Activated naive CD4-positive, alpha-beta T cell (primary cell): ENCODE data around the gene CHKB.
A peak's percentile ranks its signal among the peaks of the same experiment; 100 is the strongest.

ENCODE experiments used
- DNase-seq, 4 experiments: peaks; one replicate each; lab custom pipeline; 2025; lab: John Stamatoyannopoulos, UW

Gene CHKB

DNA sequence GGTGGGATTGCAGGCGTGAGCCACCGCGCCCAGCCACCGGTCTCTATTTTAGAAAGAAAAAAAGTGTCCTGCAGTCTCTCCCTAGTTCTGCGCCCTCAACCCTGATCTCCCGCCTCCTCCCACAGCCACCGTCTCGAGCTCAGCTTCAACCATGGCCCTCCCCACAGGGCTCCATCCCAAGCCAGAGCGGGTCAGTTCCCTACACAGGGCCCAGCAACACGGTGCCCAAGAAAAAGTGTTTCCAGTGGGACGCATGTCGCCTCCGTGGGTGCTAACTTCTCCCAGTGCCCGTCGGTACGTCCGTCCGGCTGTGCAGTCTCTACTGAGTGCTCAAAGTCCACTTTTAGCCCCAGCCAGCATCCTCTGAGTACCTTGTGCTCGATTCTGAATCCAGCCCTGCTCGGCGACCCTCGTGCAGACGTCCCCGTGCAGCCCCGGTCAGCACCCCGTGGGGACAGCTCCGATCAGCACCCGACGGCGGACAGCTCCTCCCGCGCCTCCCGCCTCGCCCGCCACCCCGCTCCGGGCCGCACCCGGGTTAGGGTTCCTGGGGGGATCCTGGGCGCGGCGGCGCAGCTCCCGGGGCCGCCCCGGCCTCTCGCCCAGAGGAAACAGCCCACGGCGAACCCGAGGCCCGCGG lies 17.3 kb upstream of the CHKB start:
- DNase-seq = peak in 3 of 4 experiments; percentile 13 to 63 (median 44)

GRCh38 chr22:50597097-50597496 lies 14.4 kb upstream of the CHKB start:
- DNase-seq = no peak

GRCh38 chr22:50595189-50595588 lies 12.5 kb upstream of the CHKB start:
- DNase-seq = no peak

DNA sequence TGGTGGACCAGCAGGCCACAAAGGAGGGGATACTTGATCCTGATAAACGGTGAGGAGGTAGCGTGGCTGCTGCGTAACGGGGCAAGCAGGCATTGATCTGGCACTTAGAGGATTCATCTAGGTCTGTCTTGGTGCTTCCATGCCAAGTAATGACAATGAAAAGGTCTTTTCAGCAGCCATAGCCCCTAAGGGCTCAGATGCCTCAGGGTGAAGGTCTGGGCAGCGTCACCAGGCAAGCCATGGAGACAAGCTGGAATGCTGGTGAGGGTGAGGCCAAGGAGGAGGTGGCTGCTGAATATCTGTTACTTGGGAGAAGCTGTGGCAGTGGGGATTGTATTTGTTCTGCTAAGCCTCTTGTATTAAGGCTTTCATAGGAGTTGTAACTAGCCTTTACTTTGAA lies 4.8 kb upstream of the CHKB start:
- no peak for DNase-seq

DNA sequence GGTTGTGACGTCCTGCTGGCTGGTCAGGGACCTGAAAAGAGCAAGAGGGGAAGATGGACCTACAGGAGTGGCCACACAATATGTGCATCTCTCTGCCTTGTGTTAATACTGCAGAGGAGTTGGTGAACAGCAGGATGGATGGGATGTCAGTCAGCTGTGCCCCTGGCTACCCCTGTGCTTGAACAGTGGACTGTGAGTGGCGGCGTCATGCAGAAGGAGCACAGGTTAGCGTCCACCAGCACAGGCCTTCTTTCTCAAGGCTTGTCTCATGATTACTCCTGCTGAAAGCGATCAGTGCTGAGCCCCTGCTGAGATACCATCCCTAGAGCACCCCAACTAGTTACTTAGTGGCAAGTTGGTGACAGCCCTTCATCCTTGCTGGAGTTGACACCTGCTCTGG lies 3.8 kb upstream of the CHKB start:
- DNase-seq = no peak

DNA sequence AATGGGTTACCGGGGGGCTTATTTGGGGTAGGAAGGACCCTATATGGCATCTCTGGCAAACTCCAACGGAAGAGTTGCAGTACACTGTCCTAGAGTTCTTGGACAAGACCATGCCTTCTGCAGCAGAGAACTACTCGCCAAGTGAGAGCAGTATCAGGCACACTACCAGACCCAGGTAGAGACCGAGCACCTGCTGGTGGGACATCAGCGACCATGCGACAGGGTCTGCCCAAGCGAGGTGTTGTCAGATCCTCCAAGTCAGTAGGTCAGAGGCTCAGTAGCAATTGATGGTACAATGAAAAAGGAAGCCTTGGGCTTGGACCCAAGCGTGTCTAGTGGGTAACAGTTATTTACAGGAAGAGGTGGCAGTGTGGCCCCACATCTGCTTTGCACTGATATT lies 3.1 kb upstream of the CHKB start:
- DNase-seq = no peak

DNA sequence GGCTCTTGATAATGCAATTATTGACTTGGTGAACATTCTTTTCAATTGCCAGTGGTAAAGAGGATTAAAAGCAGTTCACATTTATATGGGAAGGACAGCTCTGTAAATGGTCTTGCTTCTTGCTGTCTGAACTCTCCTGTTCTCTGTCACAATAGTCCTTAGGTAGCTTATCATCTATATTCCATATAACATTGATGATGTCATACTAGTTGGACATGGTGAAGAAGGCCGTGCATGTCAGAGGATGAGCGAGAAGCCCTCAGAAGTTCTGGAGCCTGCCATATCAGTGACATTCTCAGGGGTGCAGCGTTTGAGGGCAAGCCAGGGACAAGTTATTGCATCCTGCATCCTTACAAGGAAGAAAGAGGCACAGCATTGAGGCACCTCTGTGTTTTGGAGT lies 2.6 kb upstream of the CHKB start:
- DNase-seq = no peak

GRCh38 chr22:50584106-50585096 lies 1.8 kb upstream of the CHKB start:
- DNase-seq = no peak

DNA sequence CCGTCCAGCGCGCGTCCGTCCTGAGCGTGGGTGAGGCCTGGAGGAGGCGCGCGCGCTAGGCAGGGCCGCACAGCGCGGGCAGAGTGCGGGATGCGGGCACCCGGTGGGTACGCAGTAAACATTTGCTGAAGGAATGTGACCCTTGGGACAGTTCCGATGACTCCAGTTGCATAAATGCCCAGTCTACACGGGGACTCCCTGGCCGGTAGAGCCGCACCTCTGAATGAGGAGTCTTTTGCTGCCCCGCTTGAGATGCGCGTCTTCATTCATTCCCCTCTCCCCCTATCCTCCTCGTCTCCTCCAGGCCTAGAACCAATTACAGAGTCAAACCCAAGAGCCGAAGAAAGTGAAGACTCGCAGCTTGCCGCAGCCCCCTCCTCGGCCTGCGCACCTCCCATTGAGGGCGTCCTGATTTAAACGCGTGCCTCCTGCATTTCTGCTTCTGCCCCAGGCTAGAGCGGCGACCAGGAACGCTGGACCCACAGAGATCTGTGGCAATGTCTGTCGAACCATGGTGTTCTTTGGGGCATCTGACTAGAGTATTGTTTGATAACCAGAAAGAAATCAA lies 729 bp upstream of the CHKB start:
- DNase-seq = no peak

- DNase-seq = peak in 1 of 4 experiments; percentile 30
These were observed 628 bp downstream of the CHKB start for GRCh38 chr22:50581950-50582492.

- DNase-seq = no peak
These were observed 1.4 kb downstream of the CHKB start for GRCh38 chr22:50581031-50581949.

- no peak for DNase-seq
These were observed 2.9 kb downstream of the CHKB start for GRCh38 chr22:50579752-50580151.

DNA sequence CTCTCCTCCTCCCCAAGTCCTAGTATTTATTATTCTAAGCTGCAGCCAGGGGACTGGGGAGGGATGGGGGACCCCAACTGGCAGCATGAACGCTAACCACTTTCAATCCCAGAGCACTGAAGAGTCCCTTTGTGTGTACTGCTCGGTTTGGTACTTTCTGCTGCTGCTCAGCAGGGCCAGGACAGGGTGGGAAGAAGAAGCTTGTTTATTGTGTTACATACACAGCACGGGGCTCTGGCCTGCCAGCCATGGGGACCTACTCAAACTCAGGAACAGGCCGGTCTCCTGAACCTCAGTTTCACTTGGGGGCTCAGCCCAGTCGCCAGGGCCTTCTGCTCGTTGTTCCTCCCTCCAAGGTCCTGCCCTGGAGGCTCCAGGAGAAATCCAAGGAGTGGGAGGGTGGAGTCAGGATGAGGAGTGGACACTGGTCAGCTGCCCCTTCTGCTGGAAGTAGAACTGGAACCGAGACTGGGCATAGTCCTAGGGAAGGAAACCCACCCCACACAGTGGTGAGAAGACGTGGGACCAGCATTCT lies 3.8 kb downstream of the CHKB start:
- DNase-seq = no peak

GRCh38 chr22:50577987-50578775 lies 4.5 kb downstream of the CHKB start, which contains the start of gene CPT1B:
Gene CPT1B, minus strand, starts transcription at chr22:50578427. Its CDS starts 512 bp downstream, at chr22:50577915.
- no peak for DNase-seq

DNA sequence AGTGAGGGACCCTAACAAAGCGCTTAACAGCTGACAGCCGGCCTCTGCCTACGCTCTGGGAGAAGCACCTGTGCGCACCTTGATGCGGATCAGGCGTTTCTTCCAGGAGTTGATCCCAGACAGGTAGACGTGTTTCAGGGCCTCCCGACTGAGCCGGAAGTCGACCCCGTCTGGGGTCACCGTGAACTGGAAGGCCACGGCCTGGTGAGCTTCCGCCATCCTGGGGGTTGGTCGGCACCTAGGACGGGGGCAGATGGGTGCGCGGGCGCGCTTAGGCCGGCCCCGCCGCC lies 5.0 kb downstream of the CHKB start:
- DNase-seq = no peak

DNA sequence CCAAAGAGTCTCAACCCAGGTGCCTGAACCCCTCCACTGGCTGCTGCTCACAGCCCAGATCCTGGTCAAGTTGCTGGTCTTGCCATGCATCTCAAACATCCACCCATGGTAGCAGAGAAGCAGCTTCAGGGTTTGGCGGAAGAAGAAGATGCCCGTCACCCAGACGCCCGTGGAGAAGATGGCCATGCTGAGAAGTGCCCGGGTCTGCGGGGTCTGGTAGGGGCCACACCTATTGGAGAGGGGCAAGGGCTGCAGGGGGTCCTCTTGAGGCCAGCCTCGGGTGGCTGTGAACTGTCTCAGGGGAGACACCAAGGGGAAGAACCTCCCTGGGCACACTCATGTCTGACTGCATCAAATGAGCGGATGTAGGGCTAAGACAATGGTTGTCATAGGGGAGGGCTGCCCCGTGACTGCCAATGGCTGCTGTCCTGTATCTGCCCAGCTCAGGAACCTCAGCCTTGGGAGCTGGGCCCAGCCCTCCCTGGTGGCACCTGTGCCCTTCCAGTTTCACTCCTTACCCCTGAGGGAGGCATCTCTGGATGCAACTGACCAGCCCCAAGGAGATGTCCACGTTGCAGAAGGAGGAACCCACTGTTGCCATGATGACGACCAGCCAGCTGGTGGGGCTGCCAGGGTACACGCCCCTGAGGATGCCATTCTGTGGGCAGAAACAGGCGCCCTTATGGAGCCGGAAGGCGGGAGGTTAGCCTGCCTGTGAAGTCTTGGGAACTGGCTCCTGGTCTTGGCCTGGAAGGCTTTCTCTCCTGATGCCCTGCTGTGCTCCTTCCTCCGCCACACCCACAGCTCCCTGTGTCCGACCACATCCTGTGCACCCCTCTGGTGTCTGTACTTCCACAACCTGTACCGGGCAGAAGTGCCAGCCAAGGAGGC lies 5.6 kb downstream of the CHKB start:
- DNase-seq = no peak

DNA sequence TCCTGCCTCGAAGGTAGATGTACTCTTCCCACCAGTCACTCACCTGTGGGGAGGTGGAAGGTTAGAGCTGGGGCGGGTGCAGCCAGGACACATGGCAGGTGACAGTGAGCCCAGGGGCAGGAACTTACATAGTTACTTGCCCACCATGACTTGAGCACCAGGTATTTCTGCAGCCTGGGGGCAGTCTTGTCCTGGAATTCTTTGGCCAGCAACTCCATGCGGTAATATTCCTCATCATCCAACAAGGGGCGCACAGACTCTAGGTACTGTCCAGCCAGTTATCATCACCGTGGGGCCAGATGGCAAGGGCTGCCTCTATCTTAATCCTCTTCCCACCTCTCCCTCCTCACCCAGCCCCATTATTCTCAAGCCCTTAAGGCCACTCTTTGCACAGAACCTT lies 6.6 kb downstream of the CHKB start:
- no peak for DNase-seq

- no peak for DNase-seq
These were observed 7.2 kb downstream of the CHKB start for GRCh38 chr22:50575426-50575941.

- no peak for DNase-seq
These were observed 8.3 kb downstream of the CHKB start for GRCh38 chr22:50574383-50574755.
